ENCODE data around the gene ZFAND4.

GRCh38 chr10:45599646-45600045 lies 72.9 kb downstream of the ZFAND4 start:
- no peak for TF ChIP-seq POLR2A (IDR thresholded peaks at IDR 0.05; ENCODE audit: low read length)
- TF ChIP-seq GATA1 (IDR thresholded peaks at IDR 0.05; ENCODE audit: low read depth, low read length): no peak

All from erythroblast (primary cell).